GM12878 (cell line): ENCODE data around the gene DUSP22. TPM values are rescaled to one million over a fixed set of nuclear protein-coding genes. Genes with fewer than 3 reads are reported as not detected.

Experiments
- ATF7 ChIP-seq: fragments of 450-650 bp; IDR thresholded peaks from 2 replicates; pipeline ENCODE4 v1.6.1; 2016; ENCODE audit warnings: low read depth, mild to moderate bottlenecking
- BACH1 ChIP-seq: fragments of 450-650 bp; IDR thresholded peaks from 2 replicates; pipeline ENCODE4 v1.6.1; 2017; ENCODE audit warnings: mild to moderate bottlenecking, borderline replicate concordance
- BHLHE40 ChIP-seq, 2 experiments: fragments of 450-650 bp in 1 of 2; IDR thresholded peaks; 2 replicates each; pipeline ENCODE4 v1.6.1; 2011 to 2017; ENCODE audit warnings: low read depth in 2 of 2, borderline replicate concordance in 1 of 2, improper control_type of control experiment in 1 of 2, low read length in 1 of 2, mild to moderate bottlenecking in 1 of 2
- CBFB ChIP-seq: IDR thresholded peaks from 2 replicates; pipeline ENCODE4 v1.6.1; 2016; ENCODE audit warnings: antibody characterized with exemption, low read depth
- E2F8 ChIP-seq: fragments of 450-650 bp; IDR thresholded peaks from 2 replicates; pipeline ENCODE4 v1.6.1; 2018; ENCODE audit warnings: mild to moderate bottlenecking, low read depth, moderate library complexity; ENCODE audit not compliant: partially characterized antibody
- EGR1 ChIP-seq, 2 experiments: IDR thresholded peaks; 1 replicate in 1 of 2; 2 replicates in 1 of 2; pipeline ENCODE4 v1.6.1; 2011 to 2012; ENCODE audit warnings: low read depth in 2 of 2, low read length in 2 of 2, borderline replicate concordance in 1 of 2, mild to moderate bottlenecking in 1 of 2, moderate library complexity in 1 of 2
- EP300 ChIP-seq, 2 experiments: fragments of 150-350 bp in 1 of 2; IDR thresholded peaks; 2 replicates each; pipeline ENCODE4 v1.6.1; 2011 to 2012; ENCODE audit warnings: low read depth in 2 of 2, low read length in 2 of 2, borderline replicate concordance in 1 of 2, improper control_type of control experiment in 1 of 2, inconsistent platforms in 1 of 2; ENCODE audit not compliant: control insufficient read depth in 1 of 2
- MAX ChIP-seq: IDR thresholded peaks from 2 replicates; pipeline ENCODE4 v1.6.1; 2012; ENCODE audit warnings: low read depth, low read length, improper control_type of control experiment
- MTA3 ChIP-seq: IDR thresholded peaks from 2 replicates; pipeline ENCODE4 v1.6.1; 2012; ENCODE audit warnings: low read length, inconsistent platforms, borderline replicate concordance
- NBN ChIP-seq: fragments of 450-650 bp; IDR thresholded peaks from 2 replicates; pipeline ENCODE4 v1.6.1; 2016
- NFYA ChIP-seq: IDR thresholded peaks from 2 replicates; pipeline ENCODE4 v1.6.1; 2011; ENCODE audit warnings: low read depth, mild to moderate bottlenecking, low read length, improper control_type of control experiment, borderline replicate concordance
- NR2C1 ChIP-seq: fragments of 450-650 bp; IDR thresholded peaks from 2 replicates; pipeline ENCODE4 v1.6.1; 2017; ENCODE audit warnings: antibody characterized with exemption, mild to moderate bottlenecking, moderate library complexity
- PAX8 ChIP-seq: fragments of 450-650 bp; IDR thresholded peaks from 2 replicates; pipeline ENCODE4 v1.6.1; 2017; ENCODE audit warnings: mild to moderate bottlenecking, moderate library complexity
- PRDM15 ChIP-seq: fragments of 450-650 bp; formaldehyde crosslinking; IDR thresholded peaks from 2 replicates; pipeline ENCODE4 v1.4.0; 2020; ENCODE audit warnings: mild to moderate bottlenecking, moderate library complexity
- RCOR1 ChIP-seq: conservative IDR thresholded peaks from 2 replicates; pipeline ENCODE4 v1.6.1; 2012; ENCODE audit warnings: low read depth, low read length, improper control_type of control experiment
- SMAD5 ChIP-seq: IDR thresholded peaks from 2 replicates; pipeline ENCODE4 v1.6.1; 2016; ENCODE audit warnings: antibody characterized with exemption, low read depth
- SMARCA5 ChIP-seq: fragments of 450-650 bp; IDR thresholded peaks from 2 replicates; pipeline ENCODE4 v1.6.1; 2017; ENCODE audit warnings: mild to moderate bottlenecking
- SMC3 ChIP-seq: IDR thresholded peaks from 2 replicates; pipeline ENCODE4 v1.6.1; 2011; ENCODE audit warnings: low read length, improper control_type of control experiment, borderline replicate concordance
- WRNIP1 ChIP-seq: IDR thresholded peaks from 2 replicates; pipeline ENCODE4 v1.6.1; 2011; ENCODE audit warnings: low read depth, low read length, improper control_type of control experiment, borderline replicate concordance
- ZBTB4 ChIP-seq: fragments of 450-650 bp; formaldehyde crosslinking; IDR thresholded peaks from 2 replicates; pipeline ENCODE4 v1.4.0; 2022; ENCODE audit warnings: mild to moderate bottlenecking, moderate library complexity
- polyA plus RNA-seq, 11 experiments: library from polyadenylated mRNA; depleted of rRNA in 4 of 11; unstranded in 6 of 11; stranded (reverse) in 5 of 11; fragments of >200 nt; fragmentation: Nextera tagmentation in 4 of 11; fragmentation: Illumina TruSeq in 1 of 11; extraction: Ambion mirVana in 4 of 11; extraction: Trizol in 1 of 11; gene quantifications; 1 replicate in 1 of 11; 2 replicates in 10 of 11; pipeline versions ENCODE4 v1.2.1 to v1.2.3, GENCODE V29; 2011 to 2016; ENCODE audit warnings: inconsistent platforms in 2 of 11, missing spikeins in 2 of 11, low read depth in 1 of 11
- total RNA-seq, 4 experiments: library from RNA; depleted of rRNA in 3 of 4; stranded (reverse); fragments of >200 nt in 3 of 4; fragmentation: Illumina TruSeq in 1 of 4; extraction: Trizol in 1 of 4; gene quantifications; 2 replicates each; pipeline versions ENCODE4 v1.2.1 to v1.2.3, GENCODE V29; 2013 to 2021

The DUSP22 gene
- total and polyA plus RNA-seq, 10 of the 15 experiments (the other 5 are each of a cell fraction or from before 2014, with no cell fraction given): 78.9 to 156 (median 107) TPM

- TF ChIP-seq MTA3: no peak
- TF ChIP-seq NBN: peak; percentile 78
- no peak; the same call in none of the 2 replicates for TF ChIP-seq MAX
- no peak for TF ChIP-seq PAX8
- TF ChIP-seq CBFB: peak; percentile 62; the same call in 1 of the 2 replicates
- TF ChIP-seq ZBTB4: 0 out of 2 replicates have a peak, but pooled peaks have one; percentile 1
- no peak for TF ChIP-seq NR2C1
- TF ChIP-seq E2F8: no peak
- TF ChIP-seq EP300 (IDR thresholded peaks at IDR 0.05; ENCODE audit: borderline replicate concordance in 1 of 2, control insufficient read depth in 1 of 2, low read depth in 2 of 2, low read length in 2 of 2): peak; percentile 49 to 83; a peak in 2 of 4 replicates
- TF ChIP-seq EGR1 (IDR thresholded peaks at IDR 0.05; ENCODE audit: borderline replicate concordance in 1 of 2, low read depth in 2 of 2, low read length in 2 of 2): no peak
- peak; percentile 25; the same call in 1 of the 2 replicates for TF ChIP-seq PRDM15 (CRISPR knock-in tag)
- TF ChIP-seq RCOR1: peak; percentile 88; the same call in 1 of the 2 replicates
- TF ChIP-seq SMC3: no peak; the same call in 1 of the 2 replicates
- TF ChIP-seq SMAD5: peak; percentile 71; the same call in 1 of the 2 replicates
- peak; percentile 85; the same call in 1 of the 2 replicates for TF ChIP-seq WRNIP1
- no peak for TF ChIP-seq NFYA
- no peak for TF ChIP-seq BACH1
- TF ChIP-seq BHLHE40 (IDR thresholded peaks at IDR 0.05; ENCODE audit: borderline replicate concordance in 1 of 2, low read depth in 2 of 2, low read length in 1 of 2): peak in 1 of 2 experiments; percentile 81; a peak in 1 of 4 replicates
- no peak for TF ChIP-seq SMARCA5
- peak; percentile 59 for TF ChIP-seq ATF7
Measured at GRCh38 chr6:292506-293192, 362 bp downstream of the DUSP22 start (continued).
